Measurements from ENCODE around the gene MOCS1. TPM values are rescaled to one million over a fixed set of nuclear protein-coding genes. Genes with fewer than 3 reads are reported as not detected.

MOCS1 gene
- total and polyA plus RNA-seq, 9 of the 15 experiments (the other 6 are each of a cell fraction or from before 2014, with no cell fraction given) = 0.69 to 12.7 (median 8.7) TPM

DNA sequence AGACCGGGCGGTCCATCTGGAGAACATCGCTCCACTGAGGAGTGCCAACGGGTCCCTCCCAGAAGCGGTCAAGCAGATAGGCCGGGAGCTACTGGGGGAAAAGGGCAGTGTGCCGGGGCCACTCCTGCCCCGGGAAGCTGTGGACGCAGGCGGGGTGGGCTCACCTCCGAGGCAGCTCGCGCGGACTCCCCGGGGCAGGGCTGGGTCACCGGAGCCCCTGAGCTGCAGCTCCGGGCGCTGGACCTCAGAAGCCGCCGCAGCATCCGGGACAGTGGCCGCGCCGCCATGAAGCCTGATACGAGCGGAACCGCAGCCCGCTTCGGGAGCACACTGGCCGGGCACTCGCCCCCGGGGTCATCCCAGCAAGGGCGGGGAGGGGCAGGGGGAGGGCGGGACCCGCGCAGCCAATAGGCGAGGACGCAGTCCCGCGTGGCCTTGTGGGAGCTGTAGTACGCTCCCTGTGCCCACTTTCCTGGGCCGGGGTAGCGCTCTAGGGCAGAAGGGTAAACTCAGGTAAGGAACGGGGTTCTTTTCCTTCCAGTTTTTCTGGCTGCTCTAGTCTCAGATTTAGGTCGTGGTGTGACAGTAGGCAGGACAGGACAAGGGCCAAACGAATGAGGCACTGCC is at the start of gene MOCS1 (continued):
- TF ChIP-seq, protein P1, sequence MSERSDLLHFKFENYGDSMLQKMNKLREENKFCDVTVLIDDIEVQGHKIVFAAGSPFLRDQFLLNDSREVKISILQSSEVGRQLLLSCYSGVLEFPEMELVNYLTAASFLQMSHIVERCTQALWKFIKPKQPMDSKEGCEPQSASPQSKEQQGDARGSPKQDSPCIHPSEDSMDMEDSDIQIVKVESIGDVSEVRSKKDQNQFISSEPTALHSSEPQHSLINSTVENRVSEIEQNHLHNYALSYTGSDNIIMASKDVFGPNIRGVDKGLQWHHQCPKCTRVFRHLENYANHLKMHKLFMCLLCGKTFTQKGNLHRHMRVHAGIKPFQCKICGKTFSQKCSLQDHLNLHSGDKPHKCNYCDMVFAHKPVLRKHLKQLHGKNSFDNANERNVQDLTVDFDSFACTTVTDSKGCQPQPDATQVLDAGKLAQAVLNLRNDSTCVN (CRISPR knock-in tag; IDR thresholded peaks at IDR 0.05) = no peak
- TF ChIP-seq PRMT5 (CRISPR knock-in tag; IDR thresholded peaks at IDR 0.05) (no peak), HDGF (IDR thresholded peaks at IDR 0.05) (no peak), HMGN3 (IDR thresholded peaks at IDR 0.05; ENCODE audit: borderline replicate concordance, extremely low read depth, insufficient read length, low read depth, low read length) (peak; percentile 50), ESRRA (IDR thresholded peaks at IDR 0.05; ENCODE audit: borderline replicate concordance, low read depth) (peak; percentile 38; the same call in 1 of the 2 replicates), ZNF197 (CRISPR knock-in tag; IDR thresholded peaks at IDR 0.05; ENCODE audit: low read depth) (no peak), SMAD3 (CRISPR knock-in tag; conservative IDR thresholded peaks at IDR 0.05) (no peak), FOSL1 (tag; conservative IDR thresholded peaks at IDR 0.05) (no peak), SAFB2 (IDR thresholded peaks at IDR 0.05; ENCODE audit: borderline replicate concordance, low read depth, low read length, severe bottlenecking) (no peak), YY1 (IDR thresholded peaks at IDR 0.05; ENCODE audit: borderline replicate concordance in 1 of 3, control insufficient read depth in 1 of 3, extremely low read depth in 1 of 3, insufficient read depth in 3 of 3, insufficient read length in 1 of 3, insufficient replicate concordance in 2 of 3, low read depth in 1 of 3, low read length in 2 of 3) (peak in 2 of 3 experiments; percentile 40 to 60), KLF1 (tag; IDR thresholded peaks at IDR 0.05) (no peak), ZC3H4 (CRISPR knock-in tag; IDR thresholded peaks at IDR 0.05; ENCODE audit: borderline replicate concordance) (no peak), XRCC3 (IDR thresholded peaks at IDR 0.05) (no peak), ZNF431 (CRISPR knock-in tag; IDR thresholded peaks at IDR 0.05) (no peak), POLR2H (tag; IDR thresholded peaks at IDR 0.05; ENCODE audit: low read depth) (peak; percentile 27; the same call in 1 of the 2 replicates), SAFB (IDR thresholded peaks at IDR 0.05; ENCODE audit: borderline replicate concordance, low read depth, low read length) (0 out of 2 replicates have a peak, but pooled peaks have one; percentile 11)
- TF ChIP-seq, protein P2, sequence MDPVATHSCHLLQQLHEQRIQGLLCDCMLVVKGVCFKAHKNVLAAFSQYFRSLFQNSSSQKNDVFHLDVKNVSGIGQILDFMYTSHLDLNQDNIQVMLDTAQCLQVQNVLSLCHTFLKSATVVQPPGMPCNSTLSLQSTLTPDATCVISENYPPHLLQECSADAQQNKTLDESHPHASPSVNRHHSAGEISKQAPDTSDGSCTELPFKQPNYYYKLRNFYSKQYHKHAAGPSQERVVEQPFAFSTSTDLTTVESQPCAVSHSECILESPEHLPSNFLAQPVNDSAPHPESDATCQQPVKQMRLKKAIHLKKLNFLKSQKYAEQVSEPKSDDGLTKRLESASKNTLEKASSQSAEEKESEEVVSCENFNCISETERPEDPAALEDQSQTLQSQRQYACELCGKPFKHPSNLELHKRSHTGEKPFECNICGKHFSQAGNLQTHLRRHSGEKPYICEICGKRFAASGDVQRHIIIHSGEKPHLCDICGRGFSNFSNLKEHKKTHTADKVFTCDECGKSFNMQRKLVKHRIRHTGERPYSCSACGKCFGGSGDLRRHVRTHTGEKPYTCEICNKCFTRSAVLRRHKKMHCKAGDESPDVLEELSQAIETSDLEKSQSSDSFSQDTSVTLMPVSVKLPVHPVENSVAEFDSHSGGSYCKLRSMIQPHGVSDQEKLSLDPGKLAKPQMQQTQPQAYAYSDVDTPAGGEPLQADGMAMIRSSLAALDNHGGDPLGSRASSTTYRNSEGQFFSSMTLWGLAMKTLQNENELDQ (CRISPR knock-in tag; IDR thresholded peaks at IDR 0.05; ENCODE audit: borderline replicate concordance) = no peak
